ENCODE data around the gene OXT.

Gene OXT

GRCh38 chr20:3077618-3078134, 6.3 kb downstream of the OXT start:
- H2BK15ac ChIP-seq (ENCODE audit: low read length) = no peak overlapping the region
- H3K4me3 ChIP-seq (ENCODE audit: low read length in 2 of 2) = no peak overlapping the region
- H3K14ac ChIP-seq (ENCODE audit: low read length) = no peak overlapping the region
- no peak overlapping the region for H2AK5ac ChIP-seq (ENCODE audit: low read depth, low read length)
- no peak overlapping the region for H2BK120ac ChIP-seq (ENCODE audit: low read depth, low read length)
- H2BK5ac ChIP-seq (ENCODE audit: low read length) = no peak overlapping the region
- peaks cover 2 to 3% of the 10 kb centered on the region in 2 donors for H3K4me1 ChIP-seq (ENCODE audit: control insufficient read depth in 2 of 2, insufficient read depth in 1 of 2, low read depth in 1 of 2, low read length in 2 of 2)
- H3K27me3 ChIP-seq (ENCODE audit: control insufficient read depth in 3 of 3, insufficient read depth in 3 of 3, low read depth in 1 of 3, low read length in 3 of 3) = peaks cover 6 to 41% (median 21%) of the 10 kb centered on the region in 3 experiments
- no peak overlapping the region for H3K4ac ChIP-seq (ENCODE audit: low read length)
- H4K91ac ChIP-seq (ENCODE audit: low read depth, low read length, poor library complexity) = no peak overlapping the region
- H2AFZ ChIP-seq (ENCODE audit: low read length) = no peak overlapping the region
- no peak for DNase-seq (ENCODE audit: low spot score)
- H3K9me3 ChIP-seq (replicated peaks in 1 of 2; ENCODE audit: control insufficient read depth in 2 of 2, insufficient read depth in 1 of 2, low read depth in 1 of 2, low read length in 2 of 2) = no peaks in the 10 kb centered on the region
- H2BK12ac ChIP-seq (ENCODE audit: low read length) = no peak overlapping the region
- H3K27ac ChIP-seq (replicated peaks; ENCODE audit: low read length) = no peak overlapping the region
- H3K36me3 ChIP-seq (replicated peaks in 1 of 2; ENCODE audit: control insufficient read depth in 2 of 2, insufficient read depth in 2 of 2, low read length in 2 of 2) = no peaks in the 10 kb centered on the region
- H4K8ac ChIP-seq (ENCODE audit: low read depth, low read length) = no peak overlapping the region
- no peak overlapping the region for H3K9ac ChIP-seq (ENCODE audit: low read depth, low read length, poor library complexity)
- H3K23ac ChIP-seq (ENCODE audit: low read depth, low read length, poor library complexity) = no peak overlapping the region
- no peak overlapping the region for H3K4me2 ChIP-seq (ENCODE audit: insufficient read depth, low read length, poor library complexity, severe bottlenecking)
- WGBS, 2 donors (ENCODE audit: extremely low coverage in 2 of 2, insufficient read length in 2 of 2, insufficient replicate concordance in 1 of 2) = no CpG with 5 or more reads among the region's 4 CpGs
- no peaks in the 10 kb centered on the region for H3K79me1 ChIP-seq (ENCODE audit: low read depth, low read length)
- H3K18ac ChIP-seq (ENCODE audit: low read length) = no peak overlapping the region

DNA sequence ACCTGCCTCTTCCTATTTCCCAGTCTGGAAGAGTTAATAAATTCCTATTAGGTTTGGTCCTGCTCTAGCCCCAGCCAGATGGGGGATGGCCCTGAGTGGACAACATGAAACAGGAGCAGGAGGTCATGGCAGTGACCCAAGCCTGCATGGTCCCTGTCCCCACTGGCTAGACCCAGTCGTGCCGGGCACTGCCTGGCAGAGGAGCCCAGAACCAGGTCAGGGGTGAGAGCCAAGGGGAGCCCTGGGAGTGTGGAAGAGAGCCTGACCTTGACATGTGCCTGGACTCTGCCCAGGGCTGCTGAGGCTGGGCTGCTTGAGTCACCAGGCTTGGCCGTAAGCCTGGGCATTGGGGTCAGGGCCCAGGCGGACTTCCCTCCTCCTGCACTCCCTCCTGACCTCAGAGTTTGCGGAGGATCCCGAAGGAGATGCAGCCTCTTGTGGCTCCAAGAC, 9.5 kb downstream of the OXT start:
- Histone ChIP-seq H2BK120ac (ENCODE audit: low read depth, low read length) (no peak overlapping the region), H3K9ac (ENCODE audit: low read depth, low read length, poor library complexity) (peak overlapping the region; percentile 45), H2AFZ (ENCODE audit: low read length) (no peak overlapping the region), H3K4me3 (ENCODE audit: low read length in 2 of 2) (no peak overlapping the region), H3K79me1 (ENCODE audit: low read depth, low read length) (no peaks in the 10 kb centered on the region), H3K36me3 (replicated peaks in 1 of 2; ENCODE audit: control insufficient read depth in 2 of 2, insufficient read depth in 2 of 2, low read length in 2 of 2) (no peaks in the 10 kb centered on the region), H2BK5ac (ENCODE audit: low read length) (no peak overlapping the region), H2BK15ac (ENCODE audit: low read length) (no peak overlapping the region), H3K4me1 (ENCODE audit: control insufficient read depth in 2 of 2, insufficient read depth in 1 of 2, low read depth in 1 of 2, low read length in 2 of 2) (peaks cover 0 to 4% of the 10 kb centered on the region in 2 donors), H3K9me3 (replicated peaks in 1 of 2; ENCODE audit: control insufficient read depth in 2 of 2, insufficient read depth in 1 of 2, low read depth in 1 of 2, low read length in 2 of 2) (no peaks in the 10 kb centered on the region), H2BK12ac (ENCODE audit: low read length) (peak overlapping the region; percentile 76), H3K4ac (ENCODE audit: low read length) (no peak overlapping the region), H3K23ac (ENCODE audit: low read depth, low read length, poor library complexity) (no peak overlapping the region), H3K14ac (ENCODE audit: low read length) (no peak overlapping the region), H3K27me3 (ENCODE audit: control insufficient read depth in 3 of 3, insufficient read depth in 3 of 3, low read depth in 1 of 3, low read length in 3 of 3) (peaks cover 11 to 66% (median 35%) of the 10 kb centered on the region in 3 experiments), H3K4me2 (ENCODE audit: insufficient read depth, low read length, poor library complexity, severe bottlenecking) (no peak overlapping the region), H2AK5ac (ENCODE audit: low read depth, low read length) (no peak overlapping the region), H4K8ac (ENCODE audit: low read depth, low read length) (no peak overlapping the region), H4K91ac (ENCODE audit: low read depth, low read length, poor library complexity) (no peak overlapping the region), H3K27ac (replicated peaks; ENCODE audit: low read length) (no peak overlapping the region), H3K18ac (ENCODE audit: low read length) (no peak overlapping the region)
- no CpG with 5 or more reads among the region's 6 CpGs for WGBS, 2 donors (ENCODE audit: extremely low coverage in 2 of 2, insufficient read length in 2 of 2, insufficient replicate concordance in 1 of 2)
- no peak for DNase-seq (ENCODE audit: low spot score)

DNA sequence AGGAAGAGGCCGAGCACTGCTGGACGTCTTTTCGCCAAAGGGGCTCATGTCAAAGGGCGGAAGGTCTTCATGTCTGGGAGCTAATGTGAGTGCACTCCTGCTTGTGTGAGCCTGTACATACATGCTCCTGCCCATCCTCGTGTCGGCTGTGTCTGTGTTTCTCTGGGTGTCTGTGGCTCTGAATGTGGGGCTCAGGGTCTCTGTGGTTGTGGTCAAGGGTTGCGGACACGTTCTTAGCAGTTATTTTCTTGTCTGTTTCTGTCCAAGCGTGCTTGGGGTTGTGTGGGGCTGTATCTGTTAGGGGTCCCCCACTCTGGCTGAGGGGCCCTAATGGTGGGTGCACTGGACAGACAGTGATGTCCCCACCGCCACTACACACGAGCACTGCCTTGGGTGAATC, 10.2 kb downstream of the OXT start:
- no peak overlapping the region for H3K9ac ChIP-seq (ENCODE audit: low read depth, low read length, poor library complexity)
- no CpG with 5 or more reads among the region's 11 CpGs for WGBS, 2 donors (ENCODE audit: extremely low coverage in 2 of 2, insufficient read length in 2 of 2, insufficient replicate concordance in 1 of 2)
- no peak overlapping the region for H4K91ac ChIP-seq (ENCODE audit: low read depth, low read length, poor library complexity)
- H3K79me1 ChIP-seq (ENCODE audit: low read depth, low read length) = no peaks in the 10 kb centered on the region
- H2BK5ac ChIP-seq (ENCODE audit: low read length) = no peak overlapping the region
- H3K4ac ChIP-seq (ENCODE audit: low read length) = no peak overlapping the region
- H3K23ac ChIP-seq (ENCODE audit: low read depth, low read length, poor library complexity) = no peak overlapping the region
- no peak overlapping the region for H2BK15ac ChIP-seq (ENCODE audit: low read length)
- H2BK12ac ChIP-seq (ENCODE audit: low read length) = no peak overlapping the region
- peaks cover 11 to 67% (median 35%) of the 10 kb centered on the region in 3 experiments for H3K27me3 ChIP-seq (ENCODE audit: control insufficient read depth in 3 of 3, insufficient read depth in 3 of 3, low read depth in 1 of 3, low read length in 3 of 3)
- H2AK5ac ChIP-seq (ENCODE audit: low read depth, low read length) = no peak overlapping the region
- no peaks in the 10 kb centered on the region for H3K9me3 ChIP-seq (replicated peaks in 1 of 2; ENCODE audit: control insufficient read depth in 2 of 2, insufficient read depth in 1 of 2, low read depth in 1 of 2, low read length in 2 of 2)
- DNase-seq (ENCODE audit: low spot score) = no peak
- H3K36me3 ChIP-seq (replicated peaks in 1 of 2; ENCODE audit: control insufficient read depth in 2 of 2, insufficient read depth in 2 of 2, low read length in 2 of 2) = no peaks in the 10 kb centered on the region
- H3K4me2 ChIP-seq (ENCODE audit: insufficient read depth, low read length, poor library complexity, severe bottlenecking) = no peak overlapping the region
- no peak overlapping the region for H4K8ac ChIP-seq (ENCODE audit: low read depth, low read length)
- H3K14ac ChIP-seq (ENCODE audit: low read length) = no peak overlapping the region
- H3K18ac ChIP-seq (ENCODE audit: low read length) = no peak overlapping the region
- H3K27ac ChIP-seq (replicated peaks; ENCODE audit: low read length) = no peak overlapping the region
- H2AFZ ChIP-seq (ENCODE audit: low read length) = no peak overlapping the region
- H3K4me1 ChIP-seq (ENCODE audit: control insufficient read depth in 2 of 2, insufficient read depth in 1 of 2, low read depth in 1 of 2, low read length in 2 of 2) = peaks cover 0 to 4% of the 10 kb centered on the region in 2 donors
- no peak overlapping the region for H2BK120ac ChIP-seq (ENCODE audit: low read depth, low read length)
- no peak overlapping the region for H3K4me3 ChIP-seq (ENCODE audit: low read length in 2 of 2)

DNA sequence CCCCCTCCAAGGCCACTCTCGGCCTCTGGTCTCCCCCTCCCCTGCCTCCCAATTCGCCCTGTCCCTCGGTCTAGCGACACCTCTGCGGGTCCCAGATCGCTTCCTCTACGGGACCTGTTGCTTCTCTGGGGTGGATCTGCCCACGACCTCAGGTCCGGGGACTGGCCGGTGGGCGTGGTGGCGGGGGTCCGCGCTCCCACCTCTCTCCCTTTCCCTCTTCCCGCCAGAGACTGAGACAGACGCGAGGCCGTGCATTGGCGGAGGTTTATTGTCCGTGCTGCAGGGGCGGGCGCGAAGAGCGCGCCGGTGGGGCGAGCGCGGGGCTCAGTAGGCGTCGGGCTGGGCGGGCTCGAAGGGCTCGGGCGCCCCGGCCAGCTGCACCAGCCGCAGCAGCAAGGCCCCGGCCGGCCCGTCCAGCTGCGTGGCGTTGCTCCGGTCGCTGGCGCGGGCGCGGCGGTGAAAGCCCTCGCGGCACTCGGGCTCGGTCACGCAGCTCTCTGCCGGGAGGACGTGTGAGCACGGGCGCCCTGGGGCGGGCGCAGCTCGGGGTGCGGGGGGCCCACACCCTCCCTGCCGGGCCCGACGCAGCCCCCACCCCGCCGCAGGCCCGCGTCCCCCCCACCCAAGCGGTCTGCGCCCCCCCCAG, 11.0 kb downstream of the OXT start:
- Histone ChIP-seq H3K4me1 (ENCODE audit: control insufficient read depth in 2 of 2, insufficient read depth in 1 of 2, low read depth in 1 of 2, low read length in 2 of 2) (peaks cover 0 to 4% of the 10 kb centered on the region in 2 donors), H3K27me3 (ENCODE audit: control insufficient read depth in 3 of 3, insufficient read depth in 3 of 3, low read depth in 1 of 3, low read length in 3 of 3) (peaks cover 11 to 67% (median 35%) of the 10 kb centered on the region in 3 experiments), H3K14ac (ENCODE audit: low read length) (peak overlapping the region; percentile 100), H2AFZ (ENCODE audit: low read length) (peak overlapping the region; percentile 92), H3K4me2 (ENCODE audit: insufficient read depth, low read length, poor library complexity, severe bottlenecking) (peak overlapping the region; percentile 80), H4K91ac (ENCODE audit: low read depth, low read length, poor library complexity) (no peak overlapping the region), H3K9ac (ENCODE audit: low read depth, low read length, poor library complexity) (peak overlapping the region; percentile 70), H2BK15ac (ENCODE audit: low read length) (no peak overlapping the region), H4K8ac (ENCODE audit: low read depth, low read length) (no peak overlapping the region), H3K4ac (ENCODE audit: low read length) (no peak overlapping the region), H3K9me3 (replicated peaks in 1 of 2; ENCODE audit: control insufficient read depth in 2 of 2, insufficient read depth in 1 of 2, low read depth in 1 of 2, low read length in 2 of 2) (no peaks in the 10 kb centered on the region), H3K4me3 (ENCODE audit: low read length in 2 of 2) (peak overlapping the region; percentile 3 to 76), H3K36me3 (replicated peaks in 1 of 2; ENCODE audit: control insufficient read depth in 2 of 2, insufficient read depth in 2 of 2, low read length in 2 of 2) (no peaks in the 10 kb centered on the region), H3K23ac (ENCODE audit: low read depth, low read length, poor library complexity) (no peak overlapping the region), H2BK5ac (ENCODE audit: low read length) (no peak overlapping the region), H2BK12ac (ENCODE audit: low read length) (no peak overlapping the region), H2AK5ac (ENCODE audit: low read depth, low read length) (peak overlapping the region; percentile 70), H3K79me1 (ENCODE audit: low read depth, low read length) (no peaks in the 10 kb centered on the region), H3K27ac (replicated peaks; ENCODE audit: low read length) (no peak overlapping the region), H3K18ac (ENCODE audit: low read length) (peak overlapping the region; percentile 96), H2BK120ac (ENCODE audit: low read depth, low read length) (no peak overlapping the region)
- DNase-seq (ENCODE audit: low spot score) = no peak
- no CpG with 5 or more reads among the region's 71 CpGs for WGBS, 2 donors (ENCODE audit: extremely low coverage in 2 of 2, insufficient read length in 2 of 2, insufficient replicate concordance in 1 of 2)

All from neuronal stem cell (in vitro differentiated cells).